H9 (cell line): ENCODE data around the gene CACNA1H. TPM values are rescaled to one million over a fixed set of nuclear protein-coding genes. Genes with fewer than 3 reads are reported as not detected.

Experiments
- DNase-seq: peaks from one replicate; pipeline ENCODE4 v3.0.0-alpha.2; 2017
- H2AFZ ChIP-seq: one replicate; pipeline ENCODE4 v1.6.1; 2013; ENCODE audit warnings: mild to moderate bottlenecking, low read length, control low read depth, moderate library complexity
- H2AK5ac ChIP-seq: 2 replicates; pipeline ENCODE4 v1.6.1; 2013; ENCODE audit warnings: low read length, control low read depth, mixed read lengths; ENCODE audit not compliant: insufficient read length
- H2BK120ac ChIP-seq: one replicate; pipeline ENCODE4 v1.6.1; 2013; ENCODE audit warnings: low read depth, mild to moderate bottlenecking, low read length, control low read depth, inconsistent platforms; ENCODE audit not compliant: poor library complexity, severe bottlenecking
- H2BK12ac ChIP-seq: 2 replicates; pipeline ENCODE4 v1.6.1; 2013; ENCODE audit warnings: low read length, control low read depth, mixed read lengths, low read depth; ENCODE audit not compliant: insufficient read length
- H2BK15ac ChIP-seq: 2 replicates; pipeline ENCODE4 v1.6.1; 2013; ENCODE audit warnings: low read depth, low read length, control low read depth
- H2BK20ac ChIP-seq: one replicate; pipeline ENCODE4 v1.6.1; 2013; ENCODE audit warnings: low read depth, mild to moderate bottlenecking, low read length, control low read depth, inconsistent platforms; ENCODE audit not compliant: poor library complexity, severe bottlenecking
- H2BK5ac ChIP-seq: 2 replicates; pipeline ENCODE4 v1.6.1; 2013; ENCODE audit warnings: low read length, control low read depth, mixed read lengths; ENCODE audit not compliant: insufficient read length
- H3K14ac ChIP-seq: 2 replicates; pipeline ENCODE4 v1.6.1; 2013; ENCODE audit warnings: low read length, control low read depth; ENCODE audit not compliant: insufficient read depth
- H3K18ac ChIP-seq: 2 replicates; pipeline ENCODE4 v1.6.1; 2013; ENCODE audit warnings: low read depth, mild to moderate bottlenecking, mixed read lengths, low read length, control low read depth; ENCODE audit not compliant: insufficient read length
- H3K23ac ChIP-seq: 2 replicates; pipeline ENCODE4 v1.6.1; 2013; ENCODE audit warnings: low read length, control low read depth, mixed read lengths, low read depth; ENCODE audit not compliant: insufficient read length
- H3K23me2 ChIP-seq: 2 replicates; pipeline ENCODE4 v1.6.1; 2013; ENCODE audit warnings: low read depth, mild to moderate bottlenecking, mixed read lengths, low read length, control low read depth; ENCODE audit not compliant: insufficient read length, poor library complexity, severe bottlenecking
- H3K27ac ChIP-seq: 2 replicates; pipeline ENCODE4 v1.5.1; 2013; ENCODE audit warnings: low read length, control low read depth, mixed read lengths, low read depth; ENCODE audit not compliant: insufficient read length
- H3K27me3 ChIP-seq: 2 replicates; pipeline ENCODE4 v1.6.1; 2013; ENCODE audit warnings: low read length, control low read depth, inconsistent platforms; ENCODE audit not compliant: insufficient read depth
- H3K4ac ChIP-seq: 2 replicates; pipeline ENCODE4 v1.6.1; 2013; ENCODE audit warnings: low read depth, mild to moderate bottlenecking, control low read depth, inconsistent platforms, low read length, moderate library complexity
- H3K4me1 ChIP-seq: 2 replicates; pipeline ENCODE4 v1.6.1; 2013; ENCODE audit warnings: low read length, control low read depth, inconsistent platforms; ENCODE audit not compliant: insufficient read depth
- H3K4me2 ChIP-seq: 2 replicates; pipeline ENCODE4 v1.6.1; 2013; ENCODE audit warnings: low read length, control low read depth, mixed read lengths; ENCODE audit not compliant: insufficient read length, insufficient read depth
- H3K56ac ChIP-seq: 2 replicates; pipeline ENCODE4 v1.6.1; 2013; ENCODE audit warnings: low read depth, mild to moderate bottlenecking, mixed read lengths, low read length, control low read depth; ENCODE audit not compliant: insufficient read length
- H3K79me1 ChIP-seq: 2 replicates; pipeline ENCODE4 v1.6.1; 2013; ENCODE audit warnings: low read depth, mild to moderate bottlenecking, moderate library complexity, low read length, control low read depth, inconsistent platforms; ENCODE audit not compliant: insufficient read depth, poor library complexity, severe bottlenecking
- H3K79me2 ChIP-seq: 2 replicates; pipeline ENCODE4 v1.6.1; 2013; ENCODE audit warnings: low read length, control low read depth, inconsistent platforms; ENCODE audit not compliant: insufficient read depth
- H3K9ac ChIP-seq: 2 replicates; pipeline ENCODE4 v1.6.1; 2013; ENCODE audit warnings: low read length, control low read depth, mixed read lengths; ENCODE audit not compliant: insufficient read length; ENCODE audit errors: extremely low read depth
- H3K9me3 ChIP-seq: one replicate; pipeline ENCODE4 v1.6.1; 2013; ENCODE audit warnings: low read depth, low read length, inconsistent platforms; ENCODE audit not compliant: control insufficient read depth
- H3T11ph ChIP-seq: one replicate; pipeline ENCODE4 v1.6.1; 2013; ENCODE audit warnings: mild to moderate bottlenecking, low read length, control low read depth, inconsistent platforms
- H4K20me1 ChIP-seq: one replicate; pipeline ENCODE4 v1.6.1; 2013; ENCODE audit not compliant: control insufficient read depth, insufficient read length, insufficient read depth
- H4K5ac ChIP-seq: 2 replicates; pipeline ENCODE4 v1.6.1; 2013; ENCODE audit warnings: low read depth, mild to moderate bottlenecking, mixed read lengths, low read length, control low read depth; ENCODE audit not compliant: insufficient read length
- H4K8ac ChIP-seq: replicated peaks from 2 replicates; pipeline ENCODE4 v1.6.1; 2013; ENCODE audit warnings: low read length, control low read depth, mixed read lengths, low read depth; ENCODE audit not compliant: insufficient read length
- H4K91ac ChIP-seq: 2 replicates; pipeline ENCODE4 v1.6.1; 2013; ENCODE audit warnings: low read depth, mild to moderate bottlenecking, moderate library complexity, mixed read lengths, low read length, control low read depth; ENCODE audit not compliant: insufficient read length
- H3K27ac Mint-ChIP-seq, 3 experiments: 2 replicates in 2 of 3; 3 replicates in 1 of 3; pipeline ENCODE4 v1.8.0; 2020 to 2021; ENCODE audit warnings: mixed read lengths in 3 of 3, mild to moderate bottlenecking in 1 of 3, moderate library complexity in 1 of 3
- H3K27me3 Mint-ChIP-seq: 2 replicates; pipeline ENCODE4 v1.8.0; 2021; ENCODE audit warnings: low read depth, mild to moderate bottlenecking, moderate library complexity, mixed read lengths
- H3K36me3 Mint-ChIP-seq, 3 experiments: 2 replicates in 2 of 3; 3 replicates in 1 of 3; pipeline ENCODE4 v1.8.0; 2020 to 2021; ENCODE audit warnings: low read depth in 3 of 3, mixed read lengths in 3 of 3; ENCODE audit not compliant: insufficient read depth in 1 of 3
- H3K4me1 Mint-ChIP-seq, 2 experiments: 2 replicates each; pipeline ENCODE4 v1.8.0; 2020; ENCODE audit warnings: mixed read lengths in 2 of 2
- H3K4me3 Mint-ChIP-seq, 2 experiments: 2 replicates in 1 of 2; 3 replicates in 1 of 2; pipeline ENCODE4 v1.8.0; 2020 to 2021; ENCODE audit warnings: mild to moderate bottlenecking in 2 of 2, mixed read lengths in 2 of 2, moderate library complexity in 1 of 2
- H3K9me3 Mint-ChIP-seq, 2 experiments: 2 replicates in 1 of 2; 3 replicates in 1 of 2; pipeline ENCODE4 v1.8.0; 2020; ENCODE audit warnings: mild to moderate bottlenecking in 2 of 2, mixed read lengths in 2 of 2, moderate library complexity in 1 of 2
- WGBS: extraction: QIAGEN DNeasy Blood & Tissue Kit; methylation state at CpG from one replicate; pipeline ENCODE4 v1.1.7; 2013; ENCODE audit warnings: missing lambda C conversion rate, low lambda C conversion rate, mixed read lengths; ENCODE audit not compliant: insufficient read length; ENCODE audit errors: extremely low coverage; 5-methylcytosine and 5-hydroxymethylcytosine counted together
- total RNA-seq: library from RNA; stranded (reverse); gene quantifications from 2 replicates; pipeline ENCODE4 v1.2.1, GENCODE V29; 2021
- TF ChIP-seq, protein P1 (sequence below): fragments of 200-600 bp; sonication (generic); conservative IDR thresholded peaks from 3 replicates; pipeline ENCODE4 v1.8.0; 2021; ENCODE audit warnings: antibody characterized with exemption, mild to moderate bottlenecking

CACNA1H gene
- total RNA-seq, 1 experiment from 2014 or later = 43.3 TPM

GRCh38 chr16:1143761-1144450, 9.0 kb upstream of the CACNA1H start:
- no peak for DNase-seq
- H3K4me1 ChIP-seq = no peaks in the 10 kb centered on the region
- no peak overlapping the region for H3K9ac ChIP-seq
- no peak overlapping the region for H2BK15ac ChIP-seq
- H3K9me3 ChIP-seq = no peaks in the 10 kb centered on the region
- H3K23ac ChIP-seq = no peak overlapping the region
- H4K5ac ChIP-seq = no peak overlapping the region
- no peak overlapping the region for H3K14ac ChIP-seq
- no peak overlapping the region for H2BK120ac ChIP-seq
- peaks cover 9 to 16% of the 10 kb centered on the region in 2 experiments for H3K9me3 Mint-ChIP-seq
- no peak overlapping the region for H3K27ac ChIP-seq
- H3K27me3 Mint-ChIP-seq = peaks cover 24% of the 10 kb centered on the region
- H4K8ac ChIP-seq = no peak overlapping the region
- no peak overlapping the region for H2BK20ac ChIP-seq
- no peak overlapping the region for H3K56ac ChIP-seq
- H3K79me2 ChIP-seq = no peaks in the 10 kb centered on the region
- H3K4me2 ChIP-seq = no peak overlapping the region
- no peak overlapping the region for H3K4me3 Mint-ChIP-seq
- no peaks in the 10 kb centered on the region for H3K79me1 ChIP-seq
- no peak overlapping the region for H2AK5ac ChIP-seq
- H3K18ac ChIP-seq = no peak overlapping the region
- H2BK5ac ChIP-seq = no peak overlapping the region
- H3K27ac Mint-ChIP-seq = no peak overlapping the region
- no peaks in the 10 kb centered on the region for H3K23me2 ChIP-seq
- H4K20me1 ChIP-seq = no peaks in the 10 kb centered on the region
- H3K36me3 Mint-ChIP-seq = peaks cover 4 to 12% (median 5%) of the 10 kb centered on the region in 3 experiments; a peak in 5 of 7 replicates
- H2BK12ac ChIP-seq = no peak overlapping the region
- no peak overlapping the region for H3T11ph ChIP-seq
- H3K4me1 Mint-ChIP-seq = peaks cover 2 to 16% of the 10 kb centered on the region in 2 experiments; a peak in 3 of 4 replicates
- no peak overlapping the region for H4K91ac ChIP-seq
- H3K27me3 ChIP-seq = no peaks in the 10 kb centered on the region
- no peak overlapping the region for H2AFZ ChIP-seq
- WGBS = no CpG with 5 or more reads among the region's 23 CpGs
- TF ChIP-seq, protein P1, sequence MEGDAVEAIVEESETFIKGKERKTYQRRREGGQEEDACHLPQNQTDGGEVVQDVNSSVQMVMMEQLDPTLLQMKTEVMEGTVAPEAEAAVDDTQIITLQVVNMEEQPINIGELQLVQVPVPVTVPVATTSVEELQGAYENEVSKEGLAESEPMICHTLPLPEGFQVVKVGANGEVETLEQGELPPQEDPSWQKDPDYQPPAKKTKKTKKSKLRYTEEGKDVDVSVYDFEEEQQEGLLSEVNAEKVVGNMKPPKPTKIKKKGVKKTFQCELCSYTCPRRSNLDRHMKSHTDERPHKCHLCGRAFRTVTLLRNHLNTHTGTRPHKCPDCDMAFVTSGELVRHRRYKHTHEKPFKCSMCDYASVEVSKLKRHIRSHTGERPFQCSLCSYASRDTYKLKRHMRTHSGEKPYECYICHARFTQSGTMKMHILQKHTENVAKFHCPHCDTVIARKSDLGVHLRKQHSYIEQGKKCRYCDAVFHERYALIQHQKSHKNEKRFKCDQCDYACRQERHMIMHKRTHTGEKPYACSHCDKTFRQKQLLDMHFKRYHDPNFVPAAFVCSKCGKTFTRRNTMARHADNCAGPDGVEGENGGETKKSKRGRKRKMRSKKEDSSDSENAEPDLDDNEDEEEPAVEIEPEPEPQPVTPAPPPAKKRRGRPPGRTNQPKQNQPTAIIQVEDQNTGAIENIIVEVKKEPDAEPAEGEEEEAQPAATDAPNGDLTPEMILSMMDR = no peak
- H3K4ac ChIP-seq = no peak overlapping the region
